ENCODE measurements around the gene RSPH10B2. TPM values are rescaled to one million over a fixed set of nuclear protein-coding genes. Genes with fewer than 3 reads are reported as not detected.
"Not testable (repeated sequence)": the region's sequence is repeated elsewhere in the genome, so short reads cannot be mapped to it uniquely, and the experiment has no call there.

The RSPH10B2 gene
- total RNA-seq, 1 donor from 2014 or later: 0.89 TPM

GRCh38 chr7:6750173-6750572 lies 3.7 kb upstream of the RSPH10B2 start:
- ATAC-seq; DNase-seq (ENCODE audit: low spot score); intact Hi-C loops (cut with DNase I): not testable (repeated sequence)

GRCh38 chr7:6761186-6761585 lies 7.3 kb downstream of the RSPH10B2 start:
- ATAC-seq; intact Hi-C loops (cut with DNase I); DNase-seq (ENCODE audit: low spot score): not testable (repeated sequence)

GRCh38 chr7:6781581-6781980 lies 27.7 kb downstream of the RSPH10B2 start:
- intact Hi-C loops (cut with DNase I); ATAC-seq; DNase-seq (ENCODE audit: low spot score): not testable (repeated sequence)

GRCh38 chr7:6789353-6789752 lies 35.5 kb downstream of the RSPH10B2 start:
- intact Hi-C loops (cut with DNase I); DNase-seq (ENCODE audit: low spot score); ATAC-seq: not testable (repeated sequence)

GRCh38 chr7:6792113-6792872 lies 38.4 kb downstream of the RSPH10B2 start:
- intact Hi-C loops (cut with DNase I): not testable (repeated sequence)
- peak; percentile 96 for ATAC-seq

GRCh38 chr7:6794276-6794675 lies 40.4 kb downstream of the RSPH10B2 start:
- intact Hi-C loops (cut with DNase I); ATAC-seq: not testable (repeated sequence)

More at GRCh38 chr7:6792113-6792872, 38.4 kb downstream of the RSPH10B2 start:
- DNase-seq (ENCODE audit: low spot score): not testable (repeated sequence)

GRCh38 chr7:6797218-6797617 lies 43.3 kb downstream of the RSPH10B2 start:
- ATAC-seq; DNase-seq (ENCODE audit: low spot score); intact Hi-C loops (cut with DNase I): not testable (repeated sequence)

More at GRCh38 chr7:6794276-6794675, 40.4 kb downstream of the RSPH10B2 start:
- not testable (repeated sequence) for DNase-seq (ENCODE audit: low spot score)

- intact Hi-C loops (cut with DNase I); ATAC-seq: not testable (repeated sequence)
Measured at GRCh38 chr7:6798047-6798446, 44.1 kb downstream of the RSPH10B2 start.

GRCh38 chr7:6799887-6800286 lies 46.0 kb downstream of the RSPH10B2 start:
- ATAC-seq; DNase-seq (ENCODE audit: low spot score): not testable (repeated sequence)

More at GRCh38 chr7:6798047-6798446, 44.1 kb downstream of the RSPH10B2 start:
- DNase-seq (ENCODE audit: low spot score): not testable (repeated sequence)

GRCh38 chr7:6800331-6800730 lies 46.4 kb downstream of the RSPH10B2 start:
- intact Hi-C loops (cut with DNase I); ATAC-seq; DNase-seq (ENCODE audit: low spot score): not testable (repeated sequence)

More at GRCh38 chr7:6799887-6800286, 46.0 kb downstream of the RSPH10B2 start:
- intact Hi-C loops (cut with DNase I): not testable (repeated sequence)

GRCh38 chr7:6807393-6807918 lies 53.6 kb downstream of the RSPH10B2 start:
- ATAC-seq; intact Hi-C loops (cut with DNase I); DNase-seq (ENCODE audit: low spot score): not testable (repeated sequence)

GRCh38 chr7:6807959-6808358 lies 54.1 kb downstream of the RSPH10B2 start:
- ATAC-seq; intact Hi-C loops (cut with DNase I); DNase-seq (ENCODE audit: low spot score): not testable (repeated sequence)

- intact Hi-C loops (cut with DNase I); DNase-seq (ENCODE audit: low spot score); ATAC-seq: not testable (repeated sequence)
Measured at GRCh38 chr7:6813011-6813410, 59.1 kb downstream of the RSPH10B2 start.

- intact Hi-C loops (cut with DNase I); ATAC-seq; DNase-seq (ENCODE audit: low spot score): not testable (repeated sequence)
Measured at GRCh38 chr7:6815470-6815869, 61.6 kb downstream of the RSPH10B2 start.

- ATAC-seq; intact Hi-C loops (cut with DNase I); DNase-seq (ENCODE audit: low spot score): not testable (repeated sequence)
Measured at GRCh38 chr7:6821622-6822021, 67.7 kb downstream of the RSPH10B2 start.

GRCh38 chr7:6825236-6826125 lies 71.6 kb downstream of the RSPH10B2 start:
- DNase-seq (ENCODE audit: low spot score); intact Hi-C loops (cut with DNase I): not testable (repeated sequence)
- ATAC-seq: peak; percentile 44

GRCh38 chr7:6826151-6826550 lies 72.2 kb downstream of the RSPH10B2 start, which contains the start of gene CCZ1B:
TSS of gene CCZ1B (minus strand) at chr7:6826275. CDS start at chr7:6826197, 78 bp downstream.
- intact Hi-C loops (cut with DNase I): not testable (repeated sequence)
- ATAC-seq: peak; percentile 98
- DNase-seq (ENCODE audit: low spot score): peak; percentile 89

- intact Hi-C loops (cut with DNase I); DNase-seq (ENCODE audit: low spot score); ATAC-seq: not testable (repeated sequence)
Measured at GRCh38 chr7:6827180-6827579, 73.3 kb downstream of the RSPH10B2 start.

Measured in sciatic nerve (tissue), 2 donors.